Large intestine (tissue), 12 donors: ENCODE data around the gene SNX15. TPM values are rescaled to one million over a fixed set of nuclear protein-coding genes. Genes with fewer than 3 reads are reported as not detected.
A peak's percentile ranks its signal among the peaks of the same experiment; 100 is the strongest.
"Not testable (repeated sequence)": the region's sequence is repeated elsewhere in the genome, so short reads cannot be mapped to it uniquely, and the experiment has no call there.

Experiments
- DNase-seq, 2 donors: peaks; one replicate each; pipeline versions ENCODE4 v3.0.0 to v3.0.0-alpha.2; 2013
- H3K27ac ChIP-seq: one replicate; pipeline ENCODE4 v1.5.1; 2013; ENCODE audit warnings: low read length
- H3K27me3 ChIP-seq: 2 replicates; pipeline ENCODE4 v1.6.1; 2013; ENCODE audit warnings: low read length; ENCODE audit not compliant: control insufficient read depth, insufficient read depth
- H3K36me3 ChIP-seq: 2 replicates; pipeline ENCODE4 v1.6.1; 2013; ENCODE audit warnings: low read length; ENCODE audit not compliant: control insufficient read depth, insufficient read depth
- H3K4me1 ChIP-seq: one replicate; pipeline ENCODE4 v1.6.1; 2013; ENCODE audit warnings: low read length; ENCODE audit not compliant: control insufficient read depth, insufficient read depth
- H3K4me3 ChIP-seq: one replicate; pipeline ENCODE4 v1.5.1; 2013; ENCODE audit warnings: low read length
- H3K9me3 ChIP-seq: one replicate; pipeline ENCODE4 v1.6.1; 2013; ENCODE audit warnings: mild to moderate bottlenecking, low read depth, low read length, moderate library complexity; ENCODE audit not compliant: control insufficient read depth
- WGBS: methylation state at CpG from one replicate; pipeline ENCODE4 v1.1.5; 2013; ENCODE audit warnings: low lambda C conversion rate; ENCODE audit not compliant: insufficient coverage; 5-methylcytosine and 5-hydroxymethylcytosine counted together
- long read RNA-seq, 11 donors: transcript quantifications; one replicate each; lab custom pipeline, GENCODE V29; 2026
- polyA plus RNA-seq: library from polyadenylated mRNA; unstranded; fragments of 120-200 nt; gene quantifications from one replicate; pipeline ENCODE4 v1.2.1, GENCODE V29; 2013

Gene SNX15
- 37.7 TPM for polyA plus RNA-seq
- long read RNA-seq, donor 1, transcript SNX15-202 (8 exons, 1,939 nt): major isoform, 9 of 10 reads
- long read RNA-seq, donor 1, partial matches to known transcripts: 0 of 10 reads
- long read RNA-seq, donor 1, other reads (novel, unspliced or antisense): 0 of 10 reads
- long read RNA-seq, donor 2, transcript SNX15-202 (8 exons, 1,939 nt): major isoform, 11 of 11 reads
- long read RNA-seq, donor 2, partial matches to known transcripts: 0 of 11 reads
- long read RNA-seq, donor 2, other reads (novel, unspliced or antisense): 0 of 11 reads
- long read RNA-seq, donor 3: 0 reads
- long read RNA-seq, donor 4, partial matches to known transcripts: 0 of 1 reads
- long read RNA-seq, donor 4, other reads (novel, unspliced or antisense): 0 of 1 reads
- long read RNA-seq, donor 5, transcript SNX15-202 (8 exons, 1,939 nt): major isoform, 11 of 11 reads
- long read RNA-seq, donor 5, partial matches to known transcripts: 0 of 11 reads
- long read RNA-seq, donor 5, other reads (novel, unspliced or antisense): 0 of 11 reads
- long read RNA-seq, donor 6, transcript SNX15-202 (8 exons, 1,939 nt): major isoform, 5 of 5 reads
- long read RNA-seq, donor 6, partial matches to known transcripts: 0 of 5 reads
- long read RNA-seq, donor 6, other reads (novel, unspliced or antisense): 0 of 5 reads
- long read RNA-seq, donor 7, transcript SNX15-202 (8 exons, 1,939 nt): major isoform, 6 of 6 reads
- long read RNA-seq, donor 7, partial matches to known transcripts: 0 of 6 reads
- long read RNA-seq, donor 7, other reads (novel, unspliced or antisense): 0 of 6 reads
- long read RNA-seq, donor 8, transcript SNX15-202 (8 exons, 1,939 nt): major isoform, 10 of 10 reads
- long read RNA-seq, donor 8, partial matches to known transcripts: 0 of 10 reads
- long read RNA-seq, donor 8, other reads (novel, unspliced or antisense): 0 of 10 reads
- long read RNA-seq, donor 9, transcript SNX15-202 (8 exons, 1,939 nt): major isoform, 8 of 9 reads
- long read RNA-seq, donor 9, partial matches to known transcripts: 0 of 9 reads
- long read RNA-seq, donor 9, other reads (novel, unspliced or antisense): 0 of 9 reads
- long read RNA-seq, donor 10, transcript SNX15-202 (8 exons, 1,939 nt): major isoform, 11 of 13 reads
- long read RNA-seq, donor 10, partial matches to known transcripts: 0 of 13 reads
- long read RNA-seq, donor 10, other reads (novel, unspliced or antisense): 0 of 13 reads
- long read RNA-seq, donor 11, transcript SNX15-202 (8 exons, 1,939 nt): major isoform, 7 of 7 reads
- long read RNA-seq, donor 11, partial matches to known transcripts: 0 of 7 reads
- long read RNA-seq, donor 11, other reads (novel, unspliced or antisense): 0 of 7 reads

GRCh38 chr11:65027213-65028067 lies at the start of gene SNX15:
SNX15 (plus strand) TSS chr11:65027439; CDS start chr11:65027538, 99 bp downstream.
- Histone ChIP-seq H3K4me1 (peaks cover 15% of the 10 kb centered on the region), H3K9me3 (no peaks in the 10 kb centered on the region), H3K4me3 (peak within 1 kb of the TSS; percentile 70), H3K27me3 (no peaks in the 10 kb centered on the region), H3K27ac (peak within 1 kb of the TSS; percentile 96), H3K36me3 (peaks cover 13% of the 10 kb centered on the region)
- 0% methylated on average over 1 of the region's 51 CpGs for WGBS
- DNase-seq: peak; percentile 94 to 99

- WGBS: 90% methylated on average over 2 of the region's 5 CpGs
- H3K27me3 ChIP-seq, H3K27ac ChIP-seq, DNase-seq, H3K36me3 ChIP-seq, H3K4me3 ChIP-seq, H3K4me1 ChIP-seq, H3K9me3 ChIP-seq: not testable (repeated sequence)
Observed at GRCh38 chr11:64983339-64983738, 43.9 kb upstream of the SNX15 start.

- H3K9me3 ChIP-seq: no peaks in the 10 kb centered on the region
- peak in 1 of 2 donors; percentile 57 for DNase-seq
- no peaks in the 10 kb centered on the region for H3K27me3 ChIP-seq
- WGBS: no CpG with 5 or more reads among the region's 6 CpGs
- H3K4me1 ChIP-seq: peaks cover 19% of the 10 kb centered on the region
- H3K36me3 ChIP-seq: peaks cover 12% of the 10 kb centered on the region
- peak overlapping the region; percentile 25 for H3K27ac ChIP-seq
- H3K4me3 ChIP-seq: no peak overlapping the region
Observed at GRCh38 chr11:64987998-64988854, 39.0 kb upstream of the SNX15 start.

GRCh38 chr11:64989416-64989815 lies 37.8 kb upstream of the SNX15 start:
- no CpG with 5 or more reads among the region's 13 CpGs for WGBS
- H3K36me3 ChIP-seq: peaks cover 20% of the 10 kb centered on the region
- H3K27me3 ChIP-seq: no peaks in the 10 kb centered on the region
- H3K27ac ChIP-seq: no peak overlapping the region
- H3K4me1 ChIP-seq: peaks cover 19% of the 10 kb centered on the region
- H3K4me3 ChIP-seq: no peak overlapping the region
- H3K9me3 ChIP-seq: no peaks in the 10 kb centered on the region
- DNase-seq: no peak

- WGBS: 0% methylated on average over 1 of the region's 15 CpGs
- Histone ChIP-seq H3K4me3 (no peak overlapping the region), H3K27ac (peak overlapping the region; percentile 18), H3K36me3 (peaks cover 20% of the 10 kb centered on the region), H3K4me1 (peaks cover 19% of the 10 kb centered on the region), H3K9me3 (no peaks in the 10 kb centered on the region), H3K27me3 (no peaks in the 10 kb centered on the region)
- peak in 1 of 2 donors; percentile 33 for DNase-seq
Observed at GRCh38 chr11:64990222-64990923, 36.9 kb upstream of the SNX15 start.

- no peak for DNase-seq
- Histone ChIP-seq H3K36me3 (peaks cover 14% of the 10 kb centered on the region), H3K9me3 (no peaks in the 10 kb centered on the region), H3K27ac (no peak overlapping the region), H3K27me3 (no peaks in the 10 kb centered on the region), H3K4me1 (peaks cover 44% of the 10 kb centered on the region), H3K4me3 (no peak overlapping the region)
- WGBS: no CpG with 5 or more reads among the region's 7 CpGs
Observed at GRCh38 chr11:64994318-64994717, 32.9 kb upstream of the SNX15 start.

- Histone ChIP-seq H3K9me3 (no peaks in the 10 kb centered on the region), H3K27ac (peak overlapping the region; percentile 99), H3K4me3 (peak overlapping the region; percentile 84), H3K27me3 (no peaks in the 10 kb centered on the region), H3K36me3 (peaks cover 12% of the 10 kb centered on the region), H3K4me1 (peaks cover 39% of the 10 kb centered on the region)
- DNase-seq: peak in 1 of 2 donors; percentile 31
- WGBS: no CpG with 5 or more reads among the region's 11 CpGs
Observed at GRCh38 chr11:64996327-64996709, 30.9 kb upstream of the SNX15 start.

GRCh38 chr11:64996710-64997380 lies 30.4 kb upstream of the SNX15 start, which contains the start of gene BATF2:
BATF2 (minus strand) TSS chr11:64996971; CDS start chr11:64996914, 57 bp downstream.
- Histone ChIP-seq H3K27me3 (no peaks in the 10 kb centered on the region), H3K9me3 (no peaks in the 10 kb centered on the region), H3K4me1 (peaks cover 39% of the 10 kb centered on the region), H3K4me3 (peak within 1 kb of the TSS; percentile 84), H3K36me3 (peaks cover 10% of the 10 kb centered on the region), H3K27ac (peak within 1 kb of the TSS; percentile 99)
- no CpG with 5 or more reads among the region's 9 CpGs for WGBS
- DNase-seq: peak; percentile 95 to 98
